ENCODE measurements around the gene FCMR. TPM values are rescaled to one million over a fixed set of nuclear protein-coding genes. Genes with fewer than 3 reads are reported as not detected.
A peak's percentile ranks its signal among the peaks of the same experiment; 100 is the strongest.

FCMR gene
- total and polyA plus RNA-seq, 10 of the 15 experiments (the other 5 are each of a cell fraction or from before 2014, with no cell fraction given) = 79.7 to 245 (median 123) TPM

- TF ChIP-seq, protein P1, sequence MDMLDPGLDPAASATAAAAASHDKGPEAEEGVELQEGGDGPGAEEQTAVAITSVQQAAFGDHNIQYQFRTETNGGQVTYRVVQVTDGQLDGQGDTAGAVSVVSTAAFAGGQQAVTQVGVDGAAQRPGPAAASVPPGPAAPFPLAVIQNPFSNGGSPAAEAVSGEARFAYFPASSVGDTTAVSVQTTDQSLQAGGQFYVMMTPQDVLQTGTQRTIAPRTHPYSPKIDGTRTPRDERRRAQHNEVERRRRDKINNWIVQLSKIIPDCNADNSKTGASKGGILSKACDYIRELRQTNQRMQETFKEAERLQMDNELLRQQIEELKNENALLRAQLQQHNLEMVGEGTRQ (IDR thresholded peaks at IDR 0.05; ENCODE audit: borderline replicate concordance, low read depth, low read length) = peak; percentile 72
- TF ChIP-seq, protein P2, sequence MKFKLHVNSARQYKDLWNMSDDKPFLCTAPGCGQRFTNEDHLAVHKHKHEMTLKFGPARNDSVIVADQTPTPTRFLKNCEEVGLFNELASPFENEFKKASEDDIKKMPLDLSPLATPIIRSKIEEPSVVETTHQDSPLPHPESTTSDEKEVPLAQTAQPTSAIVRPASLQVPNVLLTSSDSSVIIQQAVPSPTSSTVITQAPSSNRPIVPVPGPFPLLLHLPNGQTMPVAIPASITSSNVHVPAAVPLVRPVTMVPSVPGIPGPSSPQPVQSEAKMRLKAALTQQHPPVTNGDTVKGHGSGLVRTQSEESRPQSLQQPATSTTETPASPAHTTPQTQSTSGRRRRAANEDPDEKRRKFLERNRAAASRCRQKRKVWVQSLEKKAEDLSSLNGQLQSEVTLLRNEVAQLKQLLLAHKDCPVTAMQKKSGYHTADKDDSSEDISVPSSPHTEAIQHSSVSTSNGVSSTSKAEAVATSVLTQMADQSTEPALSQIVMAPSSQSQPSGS (IDR thresholded peaks at IDR 0.05; ENCODE audit: low read length) = no peak
- no peak for TF ChIP-seq JUND (IDR thresholded peaks at IDR 0.05; ENCODE audit: low read depth, low read length)
- no peak for TF ChIP-seq ZNF622 (IDR thresholded peaks at IDR 0.05)
- no peak for TF ChIP-seq PML (IDR thresholded peaks at IDR 0.05; ENCODE audit: low read length)
- peak; percentile 67 for TF ChIP-seq POLR2A (IDR thresholded peaks at IDR 0.05; ENCODE audit: low read depth, low read length)
- peak; percentile 30 for TF ChIP-seq MXI1 (IDR thresholded peaks at IDR 0.05; ENCODE audit: low read depth, low read length)
- TF ChIP-seq MYB (IDR thresholded peaks at IDR 0.05; ENCODE audit: borderline replicate concordance, low read depth, low read length) = no peak
- peak in 1 of 2 experiments; percentile 83; a peak in 2 of 4 replicates for TF ChIP-seq IKZF2 (IDR thresholded peaks at IDR 0.05)
- no peak for TF ChIP-seq TCF7 (IDR thresholded peaks at IDR 0.05; ENCODE audit: borderline replicate concordance)
- TF ChIP-seq CBFB (IDR thresholded peaks at IDR 0.05; ENCODE audit: low read depth) = peak; percentile 30; the same call in 1 of the 2 replicates
- TF ChIP-seq JUNB (IDR thresholded peaks at IDR 0.05) = no peak; the same call in 1 of the 2 replicates
Observed at GRCh38 chr1:206924592-206925105, 2.9 kb upstream of the FCMR start (continued).

Data from GM12878 (cell line).